ENCODE measurements around the gene SLC48A1.

DNA sequence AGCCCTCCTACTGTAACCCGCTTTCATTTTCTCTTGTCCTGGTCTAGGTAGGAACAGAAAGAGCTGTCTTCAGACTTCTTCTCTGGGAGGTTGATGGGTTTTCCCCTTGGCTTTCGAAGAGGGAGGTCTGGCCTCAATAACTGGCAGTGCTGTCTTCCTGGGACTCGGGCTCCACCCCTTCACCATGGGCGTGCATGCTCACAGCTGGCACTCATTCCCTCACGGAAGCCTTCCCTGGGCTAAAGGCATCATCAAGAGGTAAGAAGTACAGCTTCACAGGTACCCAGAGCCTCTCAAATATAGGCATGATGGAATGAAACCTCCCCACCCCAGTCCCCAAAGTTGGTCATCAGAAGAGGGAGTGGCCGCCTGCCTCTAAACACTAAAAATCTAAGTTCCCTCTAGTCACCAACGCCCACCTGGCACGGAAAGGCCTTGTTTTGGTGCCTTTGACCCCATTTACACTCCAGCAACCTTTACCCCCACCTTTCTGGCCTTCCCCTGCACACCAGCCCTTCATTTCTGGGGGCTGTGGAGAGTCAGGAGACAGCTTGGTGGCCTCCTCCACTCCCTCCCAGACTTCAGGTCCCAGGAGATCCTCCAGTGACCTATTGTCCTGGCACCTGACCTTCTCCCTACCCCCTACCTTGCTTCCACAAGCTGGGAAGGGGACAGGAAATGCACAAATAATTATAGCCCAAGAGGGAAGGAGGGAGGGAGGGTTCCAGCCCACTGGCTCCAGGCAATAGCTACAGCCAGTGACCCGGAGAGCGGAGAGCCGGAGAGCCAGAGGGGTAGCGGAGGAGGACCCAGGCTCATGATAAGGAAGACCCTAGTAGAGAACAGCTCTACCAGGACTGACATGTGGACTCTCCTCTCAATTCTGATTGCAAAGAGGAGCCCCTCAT, 17.1 kb upstream of the SLC48A1 start:
- TF ChIP-seq ZNF565 (CRISPR knock-in tag; conservative IDR thresholded peaks at IDR 0.05; ENCODE audit: low read depth) (no peak), ISL1 (CRISPR knock-in tag; IDR thresholded peaks at IDR 0.05) (no peak), ZFP30 (CRISPR knock-in tag; IDR thresholded peaks at IDR 0.05) (no peak), ZFP3 (CRISPR knock-in tag; IDR thresholded peaks at IDR 0.05) (no peak), SNAI2 (CRISPR knock-in tag; IDR thresholded peaks at IDR 0.05) (no peak), ZNF8 (CRISPR knock-in tag; IDR thresholded peaks at IDR 0.05) (no peak)

Measured in SK-N-SH treated with all-trans-retinoic acid at 6 μM for 48 hours (cell line).